SK-N-SH treated with all-trans-retinoic acid at 6 μM for 48 hours (cell line): ENCODE measurements around the gene SLC30A5.

Source experiments
- ATAC-seq: fragments of 200-7000 bp; cut with Tn5 transposase; 3 replicates; pipeline ENCODE4 v1.9.1; 2020; ENCODE audit warnings: mild to moderate bottlenecking, moderate library complexity
- ARNTL ChIP-seq: fragments of 450-650 bp; formaldehyde crosslinking; IDR thresholded peaks from 2 replicates; pipeline ENCODE4 v1.5.0; 2020; ENCODE audit warnings: low read depth, mild to moderate bottlenecking, moderate library complexity, borderline replicate concordance
- CREB5 ChIP-seq: fragments of 250-450 bp; sonication (Bioruptor Pico); IDR thresholded peaks from 2 replicates; pipeline ENCODE4 v1.5.1; 2020; ENCODE audit warnings: low read depth, mild to moderate bottlenecking, moderate library complexity
- CSDC2 ChIP-seq: fragments of 250-450 bp; sonication (Bioruptor Pico); IDR thresholded peaks from 2 replicates; pipeline ENCODE4 v1.5.0; 2020; ENCODE audit warnings: mild to moderate bottlenecking, moderate library complexity
- GLIS3 ChIP-seq: fragments of 250-450 bp; sonication (Bioruptor Pico); IDR thresholded peaks from 2 replicates; pipeline ENCODE4 v1.5.0; 2020; ENCODE audit warnings: mild to moderate bottlenecking, moderate library complexity
- POU6F1 ChIP-seq: fragments of 250-450 bp; sonication (Bioruptor Pico); IDR thresholded peaks from 2 replicates; pipeline ENCODE4 v1.8.0; 2021; ENCODE audit warnings: low read depth, mild to moderate bottlenecking, moderate library complexity, borderline replicate concordance
- SNAI2 ChIP-seq: fragments of 250-450 bp; sonication (Bioruptor Pico); IDR thresholded peaks from 2 replicates; pipeline ENCODE4 v1.5.0; 2020; ENCODE audit warnings: mild to moderate bottlenecking, moderate library complexity
- TSHZ2 ChIP-seq: fragments of 250-450 bp; sonication (Bioruptor Pico); IDR thresholded peaks from 2 replicates; pipeline ENCODE4 v1.5.0; 2020; ENCODE audit warnings: mild to moderate bottlenecking, moderate library complexity
- ZFP30 ChIP-seq: fragments of 450-650 bp; formaldehyde crosslinking; IDR thresholded peaks from 2 replicates; pipeline ENCODE4 v1.5.0; 2022; ENCODE audit warnings: mild to moderate bottlenecking, moderate library complexity
- ZNF565 ChIP-seq: fragments of 450-650 bp; formaldehyde crosslinking; conservative IDR thresholded peaks from 2 replicates; pipeline ENCODE4 v1.5.0; 2020; ENCODE audit warnings: low read depth, mild to moderate bottlenecking, moderate library complexity
- ZNF8 ChIP-seq: fragments of 450-650 bp; formaldehyde crosslinking; IDR thresholded peaks from 2 replicates; pipeline ENCODE4 v1.5.0; 2020; ENCODE audit warnings: mild to moderate bottlenecking, moderate library complexity

The SLC30A5 gene

GRCh38 chr5:69170969-69171368 is 77.2 kb downstream of the SLC30A5 start:
- no peak for ATAC-seq
- TF ChIP-seq GLIS3 (CRISPR knock-in tag) (no peak), SNAI2 (no peak), CREB5 (CRISPR knock-in tag) (no peak), POU6F1 (CRISPR knock-in tag) (no peak), CSDC2 (CRISPR knock-in tag) (no peak), ZNF565 (CRISPR knock-in tag) (no peak), TSHZ2 (no peak), ARNTL (CRISPR knock-in tag) (no peak), ZFP30 (no peak), ZNF8 (CRISPR knock-in tag) (no peak)
